ENCODE results near the gene TRIM40. TPM values are rescaled to one million over a fixed set of nuclear protein-coding genes. Genes with fewer than 3 reads are reported as not detected.

Gene TRIM40
- total and polyA plus RNA-seq, 2 experiments from 2014 or later: not detected

- H2AFZ ChIP-seq: peak overlapping the region; percentile 99
- peaks cover 70% of the 10 kb centered on the region for H3K27me3 Mint-ChIP-seq (ENCODE audit: insufficient read depth, low read depth, poor library complexity)
Measured at GRCh38 chr6:30100585-30101443, 35.1 kb upstream of the TRIM40 start.

More at GRCh38 chr6:30100585-30101443, 35.1 kb upstream of the TRIM40 start:
- no peaks in the 10 kb centered on the region for H3K36me3 ChIP-seq (ENCODE audit: insufficient read depth)
- H3K36me3 Mint-ChIP-seq (ENCODE audit: low read depth): no peaks in the 10 kb centered on the region; the same call in 2 of the 3 replicates
- TF ChIP-seq POLR2AphosphoS5 (IDR thresholded peaks at IDR 0.05; ENCODE audit: low read depth): no peak
- TF ChIP-seq EZH2 (IDR thresholded peaks at IDR 0.05; ENCODE audit: low read depth, unreplicated experiment): peak; percentile 64
- TF ChIP-seq, protein P1, sequence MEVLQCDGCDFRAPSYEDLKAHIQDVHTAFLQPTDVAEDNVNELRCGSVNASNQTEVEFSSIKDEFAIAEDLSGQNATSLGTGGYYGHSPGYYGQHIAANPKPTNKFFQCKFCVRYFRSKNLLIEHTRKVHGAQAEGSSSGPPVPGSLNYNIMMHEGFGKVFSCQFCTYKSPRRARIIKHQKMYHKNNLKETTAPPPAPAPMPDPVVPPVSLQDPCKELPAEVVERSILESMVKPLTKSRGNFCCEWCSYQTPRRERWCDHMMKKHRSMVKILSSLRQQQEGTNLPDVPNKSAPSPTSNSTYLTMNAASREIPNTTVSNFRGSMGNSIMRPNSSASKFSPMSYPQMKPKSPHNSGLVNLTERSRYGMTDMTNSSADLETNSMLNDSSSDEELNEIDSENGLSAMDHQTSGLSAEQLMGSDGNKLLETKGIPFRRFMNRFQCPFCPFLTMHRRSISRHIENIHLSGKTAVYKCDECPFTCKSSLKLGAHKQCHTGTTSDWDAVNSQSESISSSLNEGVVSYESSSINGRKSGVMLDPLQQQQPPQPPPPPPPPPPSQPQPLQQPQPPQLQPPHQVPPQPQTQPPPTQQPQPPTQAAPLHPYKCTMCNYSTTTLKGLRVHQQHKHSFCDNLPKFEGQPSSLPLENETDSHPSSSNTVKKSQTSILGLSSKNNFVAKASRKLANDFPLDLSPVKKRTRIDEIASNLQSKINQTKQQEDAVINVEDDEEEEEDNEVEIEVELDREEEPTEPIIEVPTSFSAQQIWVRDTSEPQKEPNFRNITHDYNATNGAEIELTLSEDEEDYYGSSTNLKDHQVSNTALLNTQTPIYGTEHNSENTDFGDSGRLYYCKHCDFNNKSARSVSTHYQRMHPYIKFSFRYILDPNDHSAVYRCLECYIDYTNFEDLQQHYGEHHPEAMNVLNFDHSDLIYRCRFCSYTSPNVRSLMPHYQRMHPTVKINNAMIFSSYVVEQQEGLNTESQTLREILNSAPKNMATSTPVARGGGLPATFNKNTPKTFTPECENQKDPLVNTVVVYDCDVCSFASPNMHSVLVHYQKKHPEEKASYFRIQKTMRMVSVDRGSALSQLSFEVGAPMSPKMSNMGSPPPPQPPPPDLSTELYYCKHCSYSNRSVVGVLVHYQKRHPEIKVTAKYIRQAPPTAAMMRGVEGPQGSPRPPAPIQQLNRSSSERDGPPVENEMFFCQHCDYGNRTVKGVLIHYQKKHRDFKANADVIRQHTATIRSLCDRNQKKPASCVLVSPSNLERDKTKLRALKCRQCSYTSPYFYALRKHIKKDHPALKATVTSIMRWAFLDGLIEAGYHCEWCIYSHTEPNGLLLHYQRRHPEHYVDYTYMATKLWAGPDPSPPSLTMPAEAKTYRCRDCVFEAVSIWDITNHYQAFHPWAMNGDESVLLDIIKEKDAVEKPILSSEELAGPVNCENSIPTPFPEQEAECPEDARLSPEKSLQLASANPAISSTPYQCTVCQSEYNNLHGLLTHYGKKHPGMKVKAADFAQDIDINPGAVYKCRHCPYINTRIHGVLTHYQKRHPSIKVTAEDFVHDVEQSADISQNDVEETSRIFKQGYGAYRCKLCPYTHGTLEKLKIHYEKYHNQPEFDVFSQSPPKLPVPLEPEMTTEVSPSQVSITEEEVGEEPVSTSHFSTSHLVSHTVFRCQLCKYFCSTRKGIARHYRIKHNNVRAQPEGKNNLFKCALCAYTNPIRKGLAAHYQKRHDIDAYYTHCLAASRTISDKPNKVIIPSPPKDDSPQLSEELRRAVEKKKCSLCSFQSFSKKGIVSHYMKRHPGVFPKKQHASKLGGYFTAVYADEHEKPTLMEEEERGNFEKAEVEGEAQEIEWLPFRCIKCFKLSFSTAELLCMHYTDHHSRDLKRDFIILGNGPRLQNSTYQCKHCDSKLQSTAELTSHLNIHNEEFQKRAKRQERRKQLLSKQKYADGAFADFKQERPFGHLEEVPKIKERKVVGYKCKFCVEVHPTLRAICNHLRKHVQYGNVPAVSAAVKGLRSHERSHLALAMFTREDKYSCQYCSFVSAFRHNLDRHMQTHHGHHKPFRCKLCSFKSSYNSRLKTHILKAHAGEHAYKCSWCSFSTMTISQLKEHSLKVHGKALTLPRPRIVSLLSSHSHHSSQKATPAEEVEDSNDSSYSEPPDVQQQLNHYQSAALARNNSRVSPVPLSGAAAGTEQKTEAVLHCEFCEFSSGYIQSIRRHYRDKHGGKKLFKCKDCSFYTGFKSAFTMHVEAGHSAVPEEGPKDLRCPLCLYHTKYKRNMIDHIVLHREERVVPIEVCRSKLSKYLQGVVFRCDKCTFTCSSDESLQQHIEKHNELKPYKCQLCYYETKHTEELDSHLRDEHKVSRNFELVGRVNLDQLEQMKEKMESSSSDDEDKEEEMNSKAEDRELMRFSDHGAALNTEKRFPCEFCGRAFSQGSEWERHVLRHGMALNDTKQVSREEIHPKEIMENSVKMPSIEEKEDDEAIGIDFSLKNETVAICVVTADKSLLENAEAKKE (CRISPR knock-in tag; IDR thresholded peaks at IDR 0.05): no peak
- no peak for TF ChIP-seq ZNF331 (CRISPR knock-in tag; IDR thresholded peaks at IDR 0.05; ENCODE audit: low read depth)
- ATAC-seq (peak; percentile 25), DNase-seq (ENCODE audit: low spot score) (peak; percentile 77)
- no peak overlapping the region for H3K27ac ChIP-seq (ENCODE audit: low read depth)
- no peaks in the 10 kb centered on the region for H3K9me2 ChIP-seq (ENCODE audit: insufficient read depth)
- peak overlapping the region; percentile 78 for H3K4me3 ChIP-seq
- no peaks in the 10 kb centered on the region for H4K20me1 ChIP-seq (replicated peaks; ENCODE audit: insufficient read depth)
- H3F3A ChIP-seq (replicated peaks; ENCODE audit: low read depth): peaks cover 5% of the 10 kb centered on the region; the same call in 1 of the 2 replicates
- H3K27me3 ChIP-seq (ENCODE audit: insufficient read depth): peaks cover 99% of the 10 kb centered on the region
- peak overlapping the region; percentile 81 for H3K4me3 Mint-ChIP-seq
- peaks cover 28% of the 10 kb centered on the region for H3K4me1 ChIP-seq (ENCODE audit: insufficient read depth)
- H3K79me2 ChIP-seq (replicated peaks; ENCODE audit: insufficient read depth): no peaks in the 10 kb centered on the region
- no peaks in the 10 kb centered on the region; the same call in 2 of the 3 replicates for H3K9me3 Mint-ChIP-seq
- H3K4me2 ChIP-seq: peak overlapping the region; percentile 93
- no peak overlapping the region for H3K27ac Mint-ChIP-seq
- H3K4me1 Mint-ChIP-seq: peaks cover 34% of the 10 kb centered on the region
